Measurements from ENCODE around the gene DDTL. TPM values are rescaled to one million over a fixed set of nuclear protein-coding genes. Genes with fewer than 3 reads are reported as not detected.

Gene DDTL
- total RNA-seq, 2 donors from 2014 or later, result 1.0 TPM; not detected in 1

DNA sequence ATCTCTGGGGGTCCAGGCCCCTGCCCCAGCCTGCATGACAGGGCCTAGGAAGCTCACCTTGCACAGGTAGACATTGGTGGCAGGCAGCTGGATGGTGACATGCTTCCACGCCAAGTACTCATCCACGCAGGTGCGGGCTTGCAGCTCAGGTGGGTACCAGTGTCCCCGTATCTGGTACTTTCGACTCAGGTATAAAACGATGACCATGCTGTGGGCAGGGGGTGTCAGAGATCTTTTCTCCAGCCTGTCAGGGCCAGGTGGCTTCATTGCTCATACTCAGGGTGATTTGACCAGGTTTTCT lies 40.2 kb downstream of the DDTL start:
- peaks cover 0 to 14% of the 10 kb centered on the region in 2 donors for H3K4me1 ChIP-seq
- H3K27ac ChIP-seq, result no peak overlapping the region
- no peaks in the 10 kb centered on the region for H3K9me3 ChIP-seq

DNA sequence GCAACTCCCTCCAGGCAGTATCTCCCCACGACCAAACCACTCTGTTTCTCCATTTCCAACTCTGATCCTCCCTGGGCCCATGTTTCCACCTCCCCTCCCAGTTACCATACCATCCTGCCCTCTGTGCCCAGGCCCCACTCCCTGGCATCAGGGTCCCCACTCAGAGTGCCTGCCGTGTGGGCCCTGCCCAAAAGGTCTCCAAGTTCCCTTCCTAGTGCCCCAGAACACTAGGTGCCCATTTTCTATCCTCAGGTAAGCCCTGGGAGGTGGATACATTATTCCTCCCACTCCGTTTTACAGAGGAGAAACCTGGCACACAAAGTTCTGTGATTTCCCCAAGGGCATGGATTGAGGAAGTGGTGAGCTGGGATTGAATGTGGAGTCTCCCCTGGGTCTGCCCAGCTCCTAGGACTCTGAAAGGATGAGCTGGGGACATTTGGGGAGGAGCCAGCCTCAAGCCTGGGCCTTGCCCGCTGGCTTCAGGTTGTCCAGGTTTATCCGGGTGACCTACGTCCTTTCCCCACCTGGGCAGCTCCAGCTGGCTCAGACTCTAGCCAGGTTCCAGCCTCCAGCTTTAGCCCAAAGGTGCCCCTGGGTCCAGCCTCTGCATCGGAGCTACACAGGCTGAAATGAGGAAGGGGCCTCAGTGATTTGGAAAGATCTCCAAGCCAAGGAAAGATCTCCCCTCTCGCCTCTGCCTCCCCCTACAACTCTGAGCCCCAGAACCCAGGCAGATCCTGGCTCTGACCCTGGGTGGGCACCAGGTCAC lies 40.7 kb downstream of the DDTL start:
- Histone ChIP-seq H3K27me3 (no peaks in the 10 kb centered on the region), H3K4me1 (peaks cover 0 to 20% of the 10 kb centered on the region in 2 donors), H3K9me3 (no peaks in the 10 kb centered on the region), H3K36me3 (no peaks in the 10 kb centered on the region), H3K4me3 (no peak overlapping the region), H3K27ac (no peak overlapping the region)
- TF ChIP-seq, protein P1, sequence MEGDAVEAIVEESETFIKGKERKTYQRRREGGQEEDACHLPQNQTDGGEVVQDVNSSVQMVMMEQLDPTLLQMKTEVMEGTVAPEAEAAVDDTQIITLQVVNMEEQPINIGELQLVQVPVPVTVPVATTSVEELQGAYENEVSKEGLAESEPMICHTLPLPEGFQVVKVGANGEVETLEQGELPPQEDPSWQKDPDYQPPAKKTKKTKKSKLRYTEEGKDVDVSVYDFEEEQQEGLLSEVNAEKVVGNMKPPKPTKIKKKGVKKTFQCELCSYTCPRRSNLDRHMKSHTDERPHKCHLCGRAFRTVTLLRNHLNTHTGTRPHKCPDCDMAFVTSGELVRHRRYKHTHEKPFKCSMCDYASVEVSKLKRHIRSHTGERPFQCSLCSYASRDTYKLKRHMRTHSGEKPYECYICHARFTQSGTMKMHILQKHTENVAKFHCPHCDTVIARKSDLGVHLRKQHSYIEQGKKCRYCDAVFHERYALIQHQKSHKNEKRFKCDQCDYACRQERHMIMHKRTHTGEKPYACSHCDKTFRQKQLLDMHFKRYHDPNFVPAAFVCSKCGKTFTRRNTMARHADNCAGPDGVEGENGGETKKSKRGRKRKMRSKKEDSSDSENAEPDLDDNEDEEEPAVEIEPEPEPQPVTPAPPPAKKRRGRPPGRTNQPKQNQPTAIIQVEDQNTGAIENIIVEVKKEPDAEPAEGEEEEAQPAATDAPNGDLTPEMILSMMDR (IDR thresholded peaks at IDR 0.05), result no peak
- no peak for DNase-seq (ENCODE audit: low spot score)

More for the DNA sequence above, 40.2 kb downstream of the DDTL start:
- Histone ChIP-seq H3K4me3 (no peak overlapping the region), H3K36me3 (no peaks in the 10 kb centered on the region), H3K27me3 (no peaks in the 10 kb centered on the region)
- no peak for DNase-seq (ENCODE audit: low spot score)
- TF ChIP-seq, protein P1 (IDR thresholded peaks at IDR 0.05), result no peak

DNA sequence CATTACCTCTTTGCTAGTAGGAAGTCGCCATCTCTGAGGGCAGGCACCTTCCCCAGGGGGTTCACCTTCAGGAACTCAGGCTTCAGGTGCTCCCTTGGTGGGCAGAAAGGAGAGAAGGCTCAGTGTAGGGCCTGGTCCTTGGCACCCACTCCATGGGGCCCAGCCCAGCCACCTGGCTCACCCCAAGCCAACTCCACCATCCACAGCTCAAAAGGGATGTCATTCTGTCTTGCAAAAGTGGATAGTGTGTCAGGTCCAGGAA lies 41.3 kb downstream of the DDTL start:
- Histone ChIP-seq H3K9me3 (no peaks in the 10 kb centered on the region), H3K27me3 (no peaks in the 10 kb centered on the region), H3K36me3 (no peaks in the 10 kb centered on the region), H3K27ac (no peak overlapping the region), H3K4me1 (peaks cover 0 to 25% of the 10 kb centered on the region in 2 donors), H3K4me3 (no peak overlapping the region)
- TF ChIP-seq, protein P1 (IDR thresholded peaks at IDR 0.05), result no peak
- no peak for DNase-seq (ENCODE audit: low spot score)

DNA sequence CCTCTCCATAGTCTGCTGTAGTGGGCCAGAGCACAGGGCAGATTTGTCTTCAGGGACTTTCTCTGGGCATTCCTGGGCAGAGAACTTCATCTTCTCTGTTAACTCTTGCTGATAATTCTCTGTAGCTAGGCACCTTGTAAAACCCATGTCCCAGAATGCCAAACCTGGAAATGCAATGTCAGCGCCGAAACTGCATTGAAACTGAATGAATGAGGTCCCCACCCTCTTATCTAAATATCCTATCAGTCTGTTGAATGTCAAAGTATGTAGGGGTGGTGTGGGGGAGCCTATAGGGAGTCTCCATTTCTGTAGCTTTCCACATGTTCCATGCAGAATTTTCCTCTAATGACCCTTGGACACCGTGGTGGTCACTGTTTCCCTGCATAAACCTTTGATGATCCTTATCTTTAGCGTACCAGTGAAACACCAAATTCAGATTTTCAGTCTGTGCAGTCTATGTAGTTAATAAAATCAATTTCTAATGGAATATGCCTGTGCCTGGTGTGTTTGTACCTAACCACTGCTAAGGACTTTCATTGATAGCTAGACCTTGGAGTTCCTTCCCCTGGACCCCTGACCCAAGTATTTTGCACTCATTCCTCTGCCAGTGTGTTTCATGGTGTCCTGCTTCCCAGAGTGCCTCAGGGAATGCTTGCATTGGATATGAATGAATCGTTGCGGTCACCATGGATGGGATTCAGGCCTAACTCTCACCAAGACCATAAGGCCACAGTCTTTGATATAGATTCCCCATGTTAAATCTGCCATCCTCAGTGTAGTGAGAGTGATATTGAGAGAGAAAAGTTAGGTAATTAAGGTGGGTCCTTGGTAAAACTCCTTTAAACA lies 41.9 kb downstream of the DDTL start:
- TF ChIP-seq, protein P1 (IDR thresholded peaks at IDR 0.05), result no peak
- DNase-seq (ENCODE audit: low spot score), result no peak

DNA sequence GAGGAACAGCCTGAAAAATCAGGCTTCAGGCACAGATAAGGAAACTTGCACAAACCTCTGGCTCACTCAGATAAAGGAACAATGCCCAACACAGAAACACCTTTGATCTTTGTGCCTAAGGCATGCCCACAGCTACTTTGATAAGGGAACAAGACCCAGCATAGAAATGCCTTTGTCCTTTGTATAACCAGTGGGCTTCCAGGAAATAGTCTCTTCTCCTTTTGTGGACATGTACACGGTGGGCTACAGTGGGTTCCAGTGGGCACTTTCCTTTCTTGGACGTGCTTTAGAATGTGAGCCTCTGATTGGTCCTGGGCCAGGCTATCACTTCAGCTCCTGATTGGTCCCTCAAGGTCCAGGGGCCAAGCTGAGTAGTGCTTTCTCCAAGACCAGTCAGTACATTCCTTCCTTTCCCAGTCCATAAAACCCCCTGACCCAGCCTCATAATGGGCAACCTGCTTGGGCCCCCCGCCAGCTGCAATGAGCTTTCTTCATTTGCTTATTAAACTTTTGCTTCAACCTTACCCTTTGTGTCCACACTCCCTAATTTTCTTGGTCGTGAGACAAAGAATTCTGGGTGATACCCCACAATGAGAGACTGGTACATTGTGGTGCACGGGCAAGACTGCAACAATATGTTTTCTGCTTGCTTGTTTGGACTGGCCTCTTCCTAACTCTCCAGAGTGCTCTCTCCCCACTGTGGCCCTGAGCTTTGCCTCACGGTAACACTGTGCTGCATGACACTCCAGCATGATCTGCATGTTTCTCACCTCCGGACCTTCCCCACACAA lies 42.7 kb downstream of the DDTL start:
- Histone ChIP-seq H3K4me1 (peaks cover 0 to 35% of the 10 kb centered on the region in 2 donors), H3K36me3 (no peaks in the 10 kb centered on the region), H3K9me3 (no peaks in the 10 kb centered on the region), H3K27ac (no peak overlapping the region), H3K27me3 (no peaks in the 10 kb centered on the region), H3K4me3 (no peak overlapping the region)
- no peak for DNase-seq (ENCODE audit: low spot score)
- TF ChIP-seq, protein P1 (IDR thresholded peaks at IDR 0.05), result no peak

More for the DNA sequence above, 41.9 kb downstream of the DDTL start:
- no peaks in the 10 kb centered on the region for H3K36me3 ChIP-seq
- peaks cover 0 to 31% of the 10 kb centered on the region in 2 donors for H3K4me1 ChIP-seq
- no peaks in the 10 kb centered on the region for H3K27me3 ChIP-seq
- H3K27ac ChIP-seq, result no peak overlapping the region
- no peak overlapping the region for H3K4me3 ChIP-seq
- no peaks in the 10 kb centered on the region for H3K9me3 ChIP-seq

Measured in right atrium auricular region (tissue), 2 donors.